Stimulated activated CD8-positive, alpha-beta memory T cell treated with anti-CD3 and anti-CD28 coated beads, Interleukin-15, amount 100 ng/mL, for 48 hours (primary cell): ENCODE results near the gene PPTC7.
"Not testable (repeated sequence)": the region's sequence is repeated elsewhere in the genome, so short reads cannot be mapped to it uniquely, and the experiment has no call there.

Experiments
- DNase-seq, 2 donors: peaks; one replicate each; pipeline ENCODE4 v3.0.0-alpha.2; 2020; ENCODE audit warnings: low read depth in 2 of 2

PPTC7 gene

DNA sequence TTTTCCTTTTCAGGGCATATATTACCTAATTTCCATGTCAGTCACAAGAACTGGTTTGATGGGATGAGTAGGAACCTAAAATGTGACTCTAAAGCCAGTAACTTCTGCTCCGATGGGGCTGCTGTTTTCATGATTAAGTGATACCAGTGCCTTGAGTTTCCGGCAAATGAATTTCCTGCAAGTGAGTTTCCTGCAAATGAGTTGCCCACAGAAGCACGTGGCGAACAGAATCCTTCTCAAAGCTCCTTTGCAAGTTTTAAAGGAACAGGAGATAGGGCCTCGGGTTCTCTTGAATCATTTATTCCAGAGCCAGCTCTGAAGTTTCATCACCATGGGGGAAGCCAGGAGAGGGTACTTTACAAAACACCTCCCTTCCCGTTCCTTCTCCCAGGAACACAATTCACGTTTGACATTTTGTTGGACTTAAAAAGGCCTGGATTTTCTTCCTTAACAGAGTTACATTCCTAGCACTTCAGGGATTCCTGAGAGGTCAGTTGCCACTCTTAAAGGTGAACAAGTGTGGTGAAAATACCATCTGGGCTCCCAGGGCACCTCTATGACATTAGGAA lies 2.2 kb upstream of the PPTC7 start:
- peak in 1 of 2 donors; percentile 20 for DNase-seq

DNA sequence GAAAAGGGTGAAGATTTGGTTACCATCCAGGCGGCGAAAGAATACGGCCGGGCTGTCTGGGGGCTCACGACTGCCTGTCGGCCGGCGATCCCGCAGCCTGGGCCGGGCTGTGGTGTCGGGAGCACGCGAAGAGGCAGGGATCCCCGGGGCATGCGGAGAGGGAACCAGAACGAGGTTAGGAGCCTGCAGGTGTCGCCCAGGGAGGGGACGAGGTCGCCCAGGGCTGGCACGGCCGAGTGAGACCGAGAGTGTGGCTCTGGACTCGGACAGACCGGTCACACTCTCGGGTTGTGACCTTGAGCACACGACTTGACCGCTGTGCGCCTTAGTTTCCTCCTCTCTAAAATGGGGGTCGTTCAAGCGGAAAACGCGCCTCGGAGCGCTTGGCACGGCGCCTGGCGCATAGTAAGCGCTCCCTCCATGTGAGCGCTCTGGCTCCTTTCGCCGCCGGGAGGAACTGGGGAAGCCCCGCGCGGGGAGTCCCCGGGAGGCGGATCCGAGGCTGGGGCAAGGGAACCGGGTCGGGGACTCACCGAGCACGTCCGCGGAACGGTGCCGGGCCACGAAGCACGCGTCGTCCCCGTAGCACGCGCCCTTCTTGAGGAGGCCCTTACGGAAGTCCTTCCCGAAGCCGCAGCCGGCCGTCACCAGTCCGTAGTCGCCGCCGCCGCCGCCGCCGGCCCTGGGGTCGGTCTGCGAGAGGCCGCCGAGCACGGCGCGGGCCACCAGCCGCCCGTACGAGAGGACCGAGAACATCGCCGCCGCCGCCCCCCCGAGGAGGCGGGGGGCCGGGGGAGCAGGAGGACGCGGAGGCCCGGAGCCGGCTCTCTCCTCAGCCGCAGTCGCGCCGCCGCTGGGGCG lies 612 bp downstream of the PPTC7 start:
- peak; percentile 64 to 71 for DNase-seq

DNA sequence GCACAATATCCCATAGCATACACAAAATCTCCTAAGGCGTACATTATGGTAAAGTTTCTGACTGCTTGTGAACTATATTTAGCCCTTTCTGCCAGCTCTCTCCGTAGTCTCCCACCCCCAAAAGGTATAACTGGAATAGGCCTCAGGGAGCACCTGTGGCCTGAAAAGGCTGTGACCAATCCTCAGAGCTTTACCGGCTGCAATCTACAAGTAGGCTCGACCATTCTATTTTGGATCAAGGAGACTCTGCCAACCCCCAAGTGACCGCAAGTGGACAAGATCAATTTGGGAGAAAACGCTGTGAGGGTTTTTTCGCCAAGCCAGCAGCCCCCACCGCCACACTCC lies 1.2 kb downstream of the PPTC7 start:
- no peak for DNase-seq

DNA sequence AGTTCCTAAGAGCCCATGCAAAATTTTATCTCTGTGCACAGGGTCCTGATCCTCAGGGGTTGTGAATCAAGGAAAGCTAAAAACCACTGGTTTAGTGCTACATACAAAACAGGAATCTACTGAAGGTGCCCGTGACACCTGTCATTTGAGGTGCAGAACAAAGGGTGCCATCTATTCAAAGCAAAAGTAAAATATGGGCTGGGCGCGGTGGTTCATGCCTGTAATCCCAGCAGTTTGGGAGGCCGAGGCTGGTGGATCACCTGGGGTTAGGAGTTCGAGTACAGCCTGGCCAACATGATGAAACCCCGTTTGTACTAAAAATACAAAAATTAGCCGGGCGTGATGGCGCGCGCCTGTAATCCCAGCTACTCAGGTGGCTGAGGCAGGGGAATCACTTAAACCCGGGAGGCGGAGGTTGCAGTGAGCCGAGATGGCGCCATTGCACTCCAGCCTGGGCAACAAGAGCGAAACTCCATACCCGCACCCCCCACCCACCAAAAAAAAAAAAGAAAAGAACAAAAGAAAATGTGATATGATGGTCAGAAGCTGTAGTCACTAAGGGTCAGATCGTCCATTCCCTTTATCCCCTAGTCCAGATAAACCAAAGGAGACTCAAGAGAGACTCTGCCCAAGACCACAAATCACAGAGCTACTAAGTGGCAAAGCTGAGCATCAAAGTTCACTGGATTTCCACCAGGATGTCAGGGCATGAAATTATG lies 3.4 kb downstream of the PPTC7 start:
- no peak for DNase-seq

DNA sequence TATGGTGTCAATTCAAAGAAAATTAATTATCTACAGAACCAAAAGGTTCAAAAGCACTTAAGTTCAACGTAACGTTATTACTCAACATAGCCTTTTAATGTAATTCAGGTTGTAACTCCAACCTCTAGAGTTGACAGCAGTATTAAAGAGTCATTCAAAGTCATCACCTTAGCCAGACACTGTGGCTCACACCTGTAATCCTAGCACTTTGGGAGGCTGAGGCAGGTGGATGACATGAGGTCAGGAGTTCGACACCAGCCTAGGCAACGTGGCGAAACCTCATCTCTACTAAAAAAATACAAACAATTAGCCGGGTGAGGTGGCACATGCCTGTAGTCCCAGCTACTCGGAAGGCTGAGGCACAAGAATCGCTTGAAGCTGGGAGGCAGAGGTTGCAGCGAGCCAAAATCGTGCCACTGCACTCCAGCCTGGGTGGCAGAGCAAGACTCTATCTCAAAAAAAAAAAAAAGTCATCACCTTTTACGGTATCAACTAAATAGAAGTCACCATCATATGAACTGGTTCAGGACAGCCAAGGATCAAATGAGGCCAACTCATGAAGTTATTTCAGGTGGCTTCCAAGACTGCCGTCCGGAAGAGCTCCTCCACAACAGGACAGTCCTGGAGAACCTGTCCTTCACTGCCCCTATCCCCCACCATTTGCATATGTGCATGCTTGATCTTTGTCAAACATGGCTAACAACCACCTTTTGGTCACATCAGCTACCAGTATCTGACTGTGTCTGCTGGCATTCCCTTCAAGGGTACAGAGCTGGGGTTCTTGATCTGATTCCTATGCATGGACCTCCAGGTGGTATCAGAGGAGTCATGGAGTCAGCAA lies 4.2 kb downstream of the PPTC7 start:
- peak in 1 of 2 donors; percentile 35 for DNase-seq

DNA sequence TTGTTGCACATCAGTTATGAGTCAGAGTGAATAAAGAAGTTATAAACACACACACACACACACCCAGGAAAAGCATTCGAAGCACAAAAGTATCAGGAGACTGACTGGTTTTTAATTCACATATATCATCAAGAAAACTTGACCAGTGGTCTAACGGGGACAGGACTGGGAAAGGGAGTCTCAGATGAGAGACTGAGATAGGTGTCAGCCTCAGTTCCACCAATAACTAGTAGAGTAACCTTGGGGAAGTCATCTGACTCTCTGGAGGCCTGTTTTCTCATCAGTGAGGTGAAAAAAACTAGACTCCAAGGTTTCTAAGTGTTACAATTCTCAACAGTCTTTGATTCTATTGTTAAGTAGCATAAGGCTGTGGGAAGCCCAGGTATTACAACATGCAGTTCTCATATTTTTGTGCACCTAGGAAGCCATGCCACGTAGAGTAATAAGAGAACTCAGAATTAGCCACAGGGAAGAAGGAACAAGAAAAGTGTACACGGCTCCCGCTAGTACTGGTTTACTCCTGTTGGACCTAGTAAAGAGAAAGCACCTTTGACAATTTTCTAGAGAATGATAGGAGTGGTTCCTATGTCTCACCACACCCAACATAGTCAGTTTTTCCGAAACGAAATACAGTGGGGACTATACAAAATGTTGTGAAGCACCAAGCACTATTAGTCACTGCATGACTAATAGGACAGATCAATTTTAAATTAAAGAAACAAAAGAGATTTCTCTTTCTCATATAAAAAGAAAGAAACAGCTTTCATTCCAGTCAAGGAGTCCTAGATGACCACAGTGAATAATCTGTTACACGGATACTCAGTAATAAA lies 5.0 kb downstream of the PPTC7 start:
- peak in 1 of 2 donors; percentile 19 for DNase-seq

DNA sequence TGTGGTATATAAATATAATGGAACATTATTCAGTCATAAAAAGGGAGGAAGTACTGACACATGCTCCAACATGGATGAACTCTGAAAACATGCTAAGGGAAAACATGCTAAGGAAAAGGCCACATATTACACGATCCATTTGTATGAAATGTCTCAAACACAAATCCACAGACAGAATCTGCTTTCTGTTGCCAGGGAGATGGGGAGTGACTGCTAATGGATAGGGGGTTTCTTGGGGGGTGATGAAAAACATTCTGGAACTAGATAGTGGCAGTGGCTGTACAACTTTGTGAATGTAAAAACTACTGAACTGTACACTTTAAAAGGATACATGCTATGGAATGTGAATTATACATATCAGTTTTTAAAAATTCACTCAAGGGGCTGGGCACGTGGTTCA lies 6.6 kb downstream of the PPTC7 start:
- DNase-seq, result no peak

DNA sequence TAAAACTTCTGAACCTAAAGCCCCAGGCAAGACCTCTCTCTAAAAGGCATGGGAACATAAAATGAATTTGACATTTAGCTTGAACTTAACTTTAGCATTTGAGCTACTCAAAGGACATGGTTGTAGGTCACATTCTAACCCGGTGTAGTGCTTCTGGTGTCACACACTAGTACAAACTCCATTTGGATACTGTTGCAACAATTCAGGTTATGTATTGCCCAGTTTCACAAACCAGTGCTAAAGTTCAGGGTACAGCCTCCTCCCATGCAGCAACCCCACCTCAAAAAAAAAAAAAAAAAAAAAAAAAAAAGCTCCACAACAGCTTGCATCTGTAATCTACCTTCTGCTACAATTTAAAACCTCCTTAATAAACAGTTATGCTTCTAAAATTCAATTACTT lies 7.8 kb downstream of the PPTC7 start:
- DNase-seq, result no peak

DNA sequence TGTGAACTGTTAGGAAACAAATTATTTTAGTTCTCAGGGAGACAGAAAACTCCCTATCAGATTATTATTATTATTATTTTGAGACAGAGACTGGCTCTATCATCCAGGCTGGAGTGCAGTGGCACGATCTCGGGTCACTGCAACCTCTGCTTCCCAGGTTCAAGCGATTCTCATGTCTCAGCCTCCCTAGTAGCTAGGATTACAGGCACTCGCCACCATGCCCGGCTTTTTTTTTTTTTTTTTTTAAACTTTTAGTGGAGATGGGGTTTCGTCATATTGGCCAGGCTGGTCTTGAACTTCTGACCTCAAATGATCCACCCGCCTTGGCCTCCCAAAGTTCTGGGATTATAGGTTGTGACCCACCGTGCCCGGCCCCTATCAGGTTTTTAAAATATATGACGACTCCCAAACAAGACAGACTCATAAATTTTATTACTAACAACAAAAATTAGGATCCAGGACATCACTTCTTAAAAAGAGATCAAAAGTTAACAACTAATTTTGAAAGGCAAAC lies 8.3 kb downstream of the PPTC7 start:
- DNase-seq, result not testable (repeated sequence)

DNA sequence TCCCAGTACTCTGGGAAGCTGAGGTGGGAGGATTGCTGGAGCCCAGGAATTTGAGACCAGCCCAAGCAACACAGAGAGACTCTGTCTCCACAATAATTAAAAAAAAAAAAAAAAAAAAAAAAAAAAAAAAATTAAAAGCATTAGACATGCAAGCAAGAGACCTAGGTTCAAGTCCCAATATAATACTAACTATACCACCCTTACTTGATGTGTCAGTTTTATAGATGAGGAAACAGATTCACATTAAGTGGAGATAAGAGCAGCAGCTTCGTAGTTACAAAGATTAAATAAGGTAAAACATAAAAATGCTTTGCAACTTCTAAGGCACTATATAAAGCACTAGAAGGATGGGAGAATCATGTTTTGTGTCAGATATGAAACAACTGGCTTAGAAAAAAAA lies 9.1 kb downstream of the PPTC7 start:
- no peak for DNase-seq

DNA sequence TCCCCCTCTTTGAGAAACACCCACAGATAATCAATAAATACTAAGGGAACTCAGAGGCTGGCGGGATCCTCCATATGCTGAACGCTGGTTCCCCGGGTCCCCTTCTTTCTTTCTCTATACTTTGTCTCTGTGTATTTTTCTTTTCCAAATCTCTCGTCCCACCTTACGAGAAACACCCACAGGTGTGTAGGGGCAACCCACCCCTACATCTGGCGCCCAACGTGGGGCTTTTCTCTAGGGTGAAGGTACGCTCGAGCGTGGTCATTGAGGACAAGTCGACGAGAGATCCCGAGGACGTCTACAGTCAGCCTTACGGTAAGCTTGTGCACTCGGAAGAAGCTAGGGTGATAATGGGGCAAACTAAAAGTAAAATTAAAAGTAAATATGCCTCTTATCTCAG lies 12.3 kb downstream of the PPTC7 start:
- not testable (repeated sequence) for DNase-seq

DNA sequence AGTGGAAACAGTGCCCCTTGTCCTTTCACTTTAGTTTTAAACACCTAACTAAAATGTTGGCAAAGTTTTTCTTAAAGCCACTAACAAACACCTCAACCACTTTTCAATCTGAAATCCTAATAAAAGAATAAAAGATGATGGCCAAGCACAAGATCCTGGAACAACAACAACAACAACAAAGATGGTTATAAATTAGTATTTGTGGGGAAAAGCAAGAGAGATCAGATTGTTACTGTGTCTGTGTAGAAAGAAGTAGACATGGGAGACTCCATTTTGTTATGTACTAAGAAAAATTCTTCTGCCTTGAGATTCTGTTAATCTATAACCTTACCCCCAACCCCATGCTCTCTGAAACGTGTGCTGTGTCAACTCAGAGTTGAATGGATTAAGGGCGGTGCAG lies 13.3 kb downstream of the PPTC7 start:
- not testable (repeated sequence) for DNase-seq

DNA sequence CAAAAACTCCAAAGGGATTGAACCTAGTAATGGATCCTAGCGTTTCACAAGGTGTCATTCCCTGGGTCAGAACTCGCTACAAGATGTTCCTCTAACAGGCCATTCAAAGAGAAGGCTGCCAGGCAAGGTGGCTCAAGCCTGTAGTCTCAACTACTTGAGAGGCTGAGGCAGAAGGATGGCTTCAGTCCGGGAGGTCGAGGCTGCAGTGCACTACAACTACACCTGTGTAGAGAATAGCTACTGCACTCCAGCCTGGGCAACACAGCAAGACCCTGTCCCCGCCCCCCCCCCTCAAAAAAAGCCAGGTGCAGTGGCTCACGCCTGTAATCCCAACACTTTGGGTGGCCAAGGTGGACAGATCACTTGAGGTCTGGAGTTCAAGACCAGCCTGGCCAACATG lies 14.4 kb downstream of the PPTC7 start:
- DNase-seq, result no peak

DNA sequence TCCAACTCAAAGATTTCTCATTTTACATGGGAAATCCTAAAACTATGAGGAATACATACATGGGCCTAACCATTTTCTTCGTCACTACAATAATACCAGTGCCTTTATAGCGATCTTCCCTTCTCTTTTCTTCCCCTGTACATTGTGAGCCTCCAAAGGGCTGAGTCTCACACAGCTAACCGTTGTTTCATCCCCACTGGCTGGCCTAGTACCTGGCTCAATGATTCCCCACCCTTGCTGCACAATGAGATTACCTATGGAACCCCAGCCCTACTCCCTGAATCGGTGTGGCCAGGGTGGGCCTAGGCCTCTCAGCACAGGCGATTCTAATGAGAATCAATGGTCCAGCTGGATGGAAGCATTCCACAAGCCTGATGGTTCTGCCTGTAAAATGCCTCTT lies 16.1 kb downstream of the PPTC7 start:
- no peak for DNase-seq

DNA sequence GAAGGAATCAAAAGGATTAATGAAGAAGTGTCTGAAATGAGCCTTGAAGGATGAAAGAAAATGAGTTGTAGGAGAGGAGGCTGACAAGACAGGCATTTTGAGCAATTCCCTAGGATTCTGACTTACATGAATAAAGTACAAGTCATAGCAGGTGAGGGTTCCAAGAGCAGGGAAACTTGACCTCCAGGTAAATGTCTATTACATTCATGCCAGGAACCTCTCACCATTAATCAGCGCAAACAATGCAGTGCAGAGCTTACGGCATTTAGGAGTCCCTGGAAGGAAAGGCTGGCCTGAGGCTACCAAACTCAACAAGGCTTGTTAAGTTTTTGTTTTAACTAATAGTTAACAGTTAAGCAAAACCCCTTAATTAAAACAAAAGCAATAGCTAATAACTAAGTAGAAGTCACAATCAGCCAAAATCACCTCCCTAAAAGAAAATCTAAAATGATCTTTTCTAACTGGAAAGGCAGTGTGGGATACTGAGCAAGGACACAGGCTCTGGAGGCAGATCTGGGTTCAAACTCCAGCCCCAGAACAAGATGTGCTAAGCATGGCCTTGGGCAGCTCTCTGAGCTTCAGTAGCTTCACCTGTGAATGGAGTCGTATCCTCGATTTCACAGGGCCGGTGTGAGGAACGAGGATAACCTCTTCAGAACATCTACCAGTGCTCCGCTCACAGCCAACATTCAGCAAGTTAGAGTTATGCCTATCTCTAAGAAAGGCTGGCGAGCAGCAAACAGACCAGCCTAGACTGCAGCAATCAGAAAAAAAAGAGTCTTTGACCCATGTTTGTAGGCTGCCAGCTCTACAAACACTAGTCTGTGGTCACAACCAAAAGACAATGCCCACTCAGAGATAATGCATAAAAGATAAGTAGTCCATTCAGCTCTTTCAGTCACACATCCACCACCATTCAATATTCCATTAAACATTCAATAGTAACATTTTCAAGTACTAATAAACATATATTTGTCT lies 16.9 kb downstream of the PPTC7 start:
- no peak for DNase-seq

DNA sequence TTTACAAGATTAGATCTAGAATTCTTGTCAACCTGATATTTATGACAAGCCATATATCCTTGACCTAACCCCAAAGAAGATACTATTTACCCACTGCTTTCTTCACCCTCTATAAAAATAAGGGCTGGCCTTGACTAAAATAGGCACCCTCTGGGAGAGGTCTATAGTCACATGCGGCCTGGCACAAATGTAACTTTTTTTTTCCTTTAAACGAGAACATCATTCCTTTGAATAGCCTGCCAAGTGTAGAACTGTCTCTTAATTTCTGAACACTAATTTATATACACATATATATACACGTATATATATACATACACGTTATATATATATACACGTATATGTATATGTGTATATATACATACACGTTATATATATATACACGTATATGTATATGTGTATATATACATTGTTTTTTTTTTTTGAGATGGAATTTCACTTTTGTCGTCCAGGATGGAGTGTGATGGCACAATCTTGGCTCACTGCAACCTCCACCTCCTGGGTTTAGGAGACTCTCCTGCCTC lies 18.6 kb downstream of the PPTC7 start:
- DNase-seq, result no peak

DNA sequence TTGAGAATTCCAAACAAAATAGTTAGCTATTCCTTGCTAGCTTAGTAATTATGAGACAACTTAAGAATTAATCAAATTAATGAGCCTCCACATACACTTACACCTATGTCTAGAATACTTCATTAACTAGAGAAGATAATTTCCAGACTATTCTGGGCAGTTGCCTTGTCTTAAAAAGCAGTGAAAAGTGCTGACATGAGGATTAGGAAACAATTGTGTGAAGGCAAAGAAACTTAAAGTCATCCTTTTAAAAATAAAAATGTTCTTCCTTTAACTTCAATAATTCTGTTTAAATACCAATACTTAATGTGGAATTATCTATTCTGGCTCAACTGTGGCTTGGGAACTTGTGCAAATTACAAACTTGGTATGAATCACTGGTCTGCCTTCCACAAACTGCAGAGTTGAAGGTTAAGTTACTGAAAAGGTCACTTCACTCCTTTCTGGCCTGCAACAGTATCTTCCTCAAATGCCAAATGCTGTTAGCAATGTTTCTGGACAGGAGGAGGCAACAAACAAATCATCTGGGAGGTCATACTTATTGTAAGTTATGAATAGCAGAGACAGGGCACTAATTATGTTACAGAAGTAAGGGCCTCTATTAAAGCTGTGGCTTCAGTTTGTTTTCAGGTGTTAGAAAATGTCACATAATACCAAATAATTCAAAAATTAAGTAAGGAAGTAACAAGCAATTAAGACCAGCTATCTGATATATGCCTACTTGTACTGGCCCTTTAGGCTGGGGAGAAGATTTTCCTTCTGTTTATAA lies 19.2 kb downstream of the PPTC7 start:
- DNase-seq, result no peak

DNA sequence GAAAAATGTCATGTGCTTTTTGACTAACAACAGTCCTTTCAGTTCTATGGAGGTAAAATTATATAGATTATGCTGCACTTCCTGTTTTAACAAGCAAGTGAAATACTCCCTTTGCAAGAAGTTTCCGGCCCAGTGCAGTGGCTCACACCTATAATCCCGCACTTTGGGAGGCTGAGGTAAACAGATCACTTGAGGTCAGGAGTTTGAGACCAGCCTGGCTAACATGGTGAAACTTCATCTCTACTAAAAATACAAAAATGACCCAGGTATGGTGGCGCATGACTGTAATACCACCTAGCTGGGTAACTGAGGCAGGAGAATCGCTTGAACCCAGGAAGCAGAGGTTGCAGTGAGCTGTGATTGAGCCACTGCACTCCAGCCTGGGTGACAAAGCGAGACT lies 20.7 kb downstream of the PPTC7 start:
- not testable (repeated sequence) for DNase-seq
